ENCODE data around the gene TOMM40. TPM values are rescaled to one million over a fixed set of nuclear protein-coding genes. Genes with fewer than 3 reads are reported as not detected.
A peak's percentile ranks its signal among the peaks of the same experiment; 100 is the strongest.
"Not testable (repeated sequence)": the region's sequence is repeated elsewhere in the genome, so short reads cannot be mapped to it uniquely, and the experiment has no call there.

Gene TOMM40
- total RNA-seq, 2 donors from 2014 or later, result 38.2 to 120 TPM

DNA sequence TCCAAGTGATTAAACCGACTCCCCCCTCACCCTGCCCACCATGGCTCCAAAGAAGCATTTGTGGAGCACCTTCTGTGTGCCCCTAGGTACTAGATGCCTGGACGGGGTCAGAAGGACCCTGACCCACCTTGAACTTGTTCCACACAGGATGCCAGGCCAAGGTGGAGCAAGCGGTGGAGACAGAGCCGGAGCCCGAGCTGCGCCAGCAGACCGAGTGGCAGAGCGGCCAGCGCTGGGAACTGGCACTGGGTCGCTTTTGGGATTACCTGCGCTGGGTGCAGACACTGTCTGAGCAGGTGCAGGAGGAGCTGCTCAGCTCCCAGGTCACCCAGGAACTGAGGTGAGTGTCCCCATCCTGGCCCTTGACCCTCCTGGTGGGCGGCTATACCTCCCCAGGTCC lies 16.6 kb downstream of the TOMM40 start:
- Mint-ChIP-seq H3K9me3 (no peaks in the 10 kb centered on the region), H3K27ac (no peak overlapping the region), H3K36me3 (peaks cover 0 to 2% of the 10 kb centered on the region in 2 donors)
- DNase-seq (ENCODE audit: low spot score in 2 of 2), result no peak
- ATAC-seq, result no peak

- DNase-seq (ENCODE audit: low spot score in 2 of 2) (no peak), ATAC-seq (no peak)
- Mint-ChIP-seq H3K27ac (no peak overlapping the region), H3K9me3 (no peaks in the 10 kb centered on the region), H3K36me3 (no peaks in the 10 kb centered on the region)
These were observed 17.2 kb downstream of the TOMM40 start for GRCh38 chr19:44908074-44908835.

- no peaks in the 10 kb centered on the region for H3K9me3 Mint-ChIP-seq
These were observed 17.8 kb downstream of the TOMM40 start for GRCh38 chr19:44908836-44909261.

DNA sequence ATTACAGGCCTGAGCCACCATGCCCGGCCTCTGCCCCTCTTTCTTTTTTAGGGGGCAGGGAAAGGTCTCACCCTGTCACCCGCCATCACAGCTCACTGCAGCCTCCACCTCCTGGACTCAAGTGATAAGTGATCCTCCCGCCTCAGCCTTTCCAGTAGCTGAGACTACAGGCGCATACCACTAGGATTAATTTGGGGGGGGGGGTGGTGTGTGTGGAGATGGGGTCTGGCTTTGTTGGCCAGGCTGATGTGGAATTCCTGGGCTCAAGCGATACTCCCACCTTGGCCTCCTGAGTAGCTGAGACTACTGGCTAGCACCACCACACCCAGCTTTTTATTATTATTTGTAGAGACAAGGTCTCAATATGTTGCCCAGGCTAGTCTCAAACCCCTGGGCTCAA lies 18.7 kb downstream of the TOMM40 start:
- ATAC-seq, result no peak
- no peak for DNase-seq (ENCODE audit: low spot score in 2 of 2)
- Mint-ChIP-seq H3K9me3 (no peaks in the 10 kb centered on the region), H3K27ac (no peak overlapping the region), H3K36me3 (no peaks in the 10 kb centered on the region)

More at GRCh38 chr19:44908836-44909261, 17.8 kb downstream of the TOMM40 start:
- DNase-seq (ENCODE audit: low spot score in 2 of 2), result no peak
- H3K27ac Mint-ChIP-seq, result no peak overlapping the region
- ATAC-seq, result no peak
- no peaks in the 10 kb centered on the region for H3K36me3 Mint-ChIP-seq

DNA sequence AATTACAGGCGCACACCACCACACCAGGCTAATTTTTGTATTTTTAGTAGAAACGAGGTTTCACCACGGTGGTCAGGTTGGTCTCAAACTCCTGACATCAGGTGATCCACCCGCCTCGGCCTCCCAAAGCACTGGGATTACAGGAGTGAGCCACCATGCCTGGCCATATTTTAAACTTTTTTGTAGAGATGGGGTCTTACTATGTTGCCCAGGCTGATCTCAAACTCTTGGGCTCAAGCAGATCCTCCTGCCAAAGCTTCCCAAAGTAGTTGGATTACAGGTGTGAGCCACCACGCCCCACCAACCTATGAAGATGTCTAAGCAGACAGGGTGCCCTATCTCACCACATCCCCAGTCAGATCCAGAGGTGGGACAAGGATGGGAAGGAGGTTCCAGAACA lies 20.8 kb downstream of the TOMM40 start:
- DNase-seq (ENCODE audit: low spot score in 2 of 2); H3K9me3 Mint-ChIP-seq; H3K27ac Mint-ChIP-seq; ATAC-seq; H3K36me3 Mint-ChIP-seq: not testable (repeated sequence)

GRCh38 chr19:44912854-44913253 lies 21.8 kb downstream of the TOMM40 start:
- no peak overlapping the region for H3K27ac Mint-ChIP-seq
- ATAC-seq, result no peak
- no peak for DNase-seq (ENCODE audit: low spot score in 2 of 2)
- no peaks in the 10 kb centered on the region for H3K9me3 Mint-ChIP-seq
- H3K36me3 Mint-ChIP-seq, result no peaks in the 10 kb centered on the region

- H3K36me3 Mint-ChIP-seq; DNase-seq (ENCODE audit: low spot score in 2 of 2); ATAC-seq; H3K9me3 Mint-ChIP-seq: not testable (repeated sequence)
- peak overlapping the region; percentile 59 to 60 for H3K27ac Mint-ChIP-seq
These were observed 22.7 kb downstream of the TOMM40 start for GRCh38 chr19:44913512-44914432.

DNA sequence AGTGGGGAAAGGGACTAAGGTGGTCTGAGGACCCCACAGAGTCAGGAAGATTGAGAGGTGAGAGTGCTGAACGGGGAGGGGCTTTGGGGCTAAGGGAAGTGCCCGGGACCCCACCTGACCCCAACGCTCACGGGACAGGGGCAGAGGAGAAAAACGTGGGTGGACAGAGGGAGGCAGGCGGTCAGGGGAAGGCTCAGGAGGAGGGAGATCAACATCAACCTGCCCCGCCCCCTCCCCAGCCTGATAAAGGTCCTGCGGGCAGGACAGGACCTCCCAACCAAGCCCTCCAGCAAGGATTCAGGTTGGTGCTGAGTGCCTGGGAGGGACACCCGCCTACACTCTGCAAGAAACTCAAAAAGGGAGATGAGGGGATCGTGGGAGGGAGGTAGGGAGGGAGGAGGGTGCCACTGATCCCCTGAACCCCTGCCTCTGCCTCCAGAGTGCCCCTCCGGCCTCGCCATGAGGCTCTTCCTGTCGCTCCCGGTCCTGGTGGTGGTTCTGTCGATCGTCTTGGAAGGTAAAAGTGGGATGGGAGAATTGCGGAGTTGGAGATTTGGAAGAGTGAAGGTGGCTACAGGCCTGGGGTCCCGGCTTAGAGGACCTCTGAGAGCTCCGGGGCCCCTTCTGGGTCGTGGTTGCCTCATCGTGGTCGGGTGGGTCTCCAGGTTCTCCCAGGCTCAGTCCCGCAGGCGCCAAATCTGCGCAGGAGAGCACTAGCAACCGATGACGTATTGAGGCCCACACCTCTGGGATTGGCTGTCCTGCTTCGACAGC lies 23.6 kb downstream of the TOMM40 start, which contains the start of gene APOC1:
APOC1 (plus strand) TSS at position 176 of the 774 bp plus-strand sequence; CDS start at position 460, 284 bp downstream.
- not testable (repeated sequence) for H3K36me3 Mint-ChIP-seq, H3K9me3 Mint-ChIP-seq
- peak; percentile 99 for ATAC-seq
- peak within 1 kb of the TSS; percentile 59 to 95 for H3K27ac Mint-ChIP-seq
- peak; percentile 79 to 82 for DNase-seq (ENCODE audit: low spot score in 2 of 2)

DNA sequence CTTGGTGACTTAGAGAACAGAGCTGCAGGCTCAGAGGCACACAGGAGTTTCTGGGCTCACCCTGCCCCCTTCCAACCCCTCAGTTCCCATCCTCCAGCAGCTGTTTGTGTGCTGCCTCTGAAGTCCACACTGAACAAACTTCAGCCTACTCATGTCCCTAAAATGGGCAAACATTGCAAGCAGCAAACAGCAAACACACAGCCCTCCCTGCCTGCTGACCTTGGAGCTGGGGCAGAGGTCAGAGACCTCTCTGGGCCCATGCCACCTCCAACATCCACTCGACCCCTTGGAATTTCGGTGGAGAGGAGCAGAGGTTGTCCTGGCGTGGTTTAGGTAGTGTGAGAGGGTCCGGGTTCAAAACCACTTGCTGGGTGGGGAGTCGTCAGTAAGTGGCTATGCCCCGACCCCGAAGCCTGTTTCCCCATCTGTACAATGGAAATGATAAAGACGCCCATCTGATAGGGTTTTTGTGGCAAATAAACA lies 33.2 kb downstream of the TOMM40 start:
- Mint-ChIP-seq H3K9me3 (no peaks in the 10 kb centered on the region), H3K36me3 (no peaks in the 10 kb centered on the region), H3K27ac (no peak overlapping the region)
- DNase-seq (ENCODE audit: low spot score in 2 of 2) (no peak), ATAC-seq (no peak)

- Mint-ChIP-seq H3K36me3 (no peaks in the 10 kb centered on the region), H3K9me3 (no peaks in the 10 kb centered on the region), H3K27ac (no peak overlapping the region)
- DNase-seq (ENCODE audit: low spot score in 2 of 2), result no peak
- no peak for ATAC-seq
These were observed 34.2 kb downstream of the TOMM40 start for GRCh38 chr19:44925114-44925891.

DNA sequence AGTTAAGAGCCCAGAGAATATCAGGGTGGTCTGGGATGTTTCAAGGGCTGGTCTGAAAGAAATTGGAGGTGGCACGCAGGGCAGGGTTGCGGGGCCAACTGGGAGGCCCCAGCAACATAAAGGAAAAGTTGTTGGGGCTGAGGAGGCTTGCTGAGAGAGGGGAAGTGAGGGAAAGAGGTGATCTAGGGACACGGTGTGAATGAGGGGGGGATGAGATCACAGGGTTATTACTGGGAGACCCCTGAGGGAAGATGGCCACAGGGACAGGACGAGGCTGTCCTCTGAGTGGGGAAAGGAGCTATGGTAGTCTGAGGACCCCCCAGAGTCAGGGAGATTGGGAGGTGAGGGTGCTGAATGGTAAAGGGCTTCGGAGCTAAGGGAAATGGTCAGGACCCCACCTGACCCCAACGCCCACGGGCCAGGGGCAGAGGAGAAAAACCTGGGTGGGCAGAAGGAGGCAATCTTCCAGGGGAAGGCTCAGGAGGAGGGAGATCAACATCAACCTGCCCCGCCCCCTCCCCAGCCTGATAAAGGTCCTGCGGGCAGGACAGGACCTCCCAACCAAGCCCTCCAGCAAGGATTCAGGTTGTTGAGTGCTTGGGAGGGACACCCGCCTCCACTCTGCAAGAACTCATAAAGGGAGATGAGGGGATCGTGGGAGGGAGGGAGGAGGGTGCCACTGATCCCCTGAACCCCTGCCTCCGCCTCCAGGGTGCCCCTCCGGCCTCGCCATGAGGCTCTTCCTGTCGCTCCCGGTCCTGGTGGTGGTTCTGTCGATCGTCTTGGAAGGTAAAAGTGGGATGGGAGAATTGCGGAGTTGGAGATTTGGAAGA lies 35.4 kb downstream of the TOMM40 start:
- DNase-seq (ENCODE audit: low spot score in 2 of 2); H3K9me3 Mint-ChIP-seq; H3K36me3 Mint-ChIP-seq: not testable (repeated sequence)
- ATAC-seq, result peak in 1 of 2 donors; percentile 22
- H3K27ac Mint-ChIP-seq, result peak overlapping the region in 1 of 2 donors; percentile 29

- H3K9me3 Mint-ChIP-seq, result no peaks in the 10 kb centered on the region
- ATAC-seq, result no peak
- H3K36me3 Mint-ChIP-seq, result no peaks in the 10 kb centered on the region
- H3K27ac Mint-ChIP-seq, result no peak overlapping the region
- no peak for DNase-seq (ENCODE audit: low spot score in 2 of 2)
These were observed 36.7 kb downstream of the TOMM40 start for GRCh38 chr19:44927746-44928145.

GRCh38 chr19:44930088-44930487 lies 39.0 kb downstream of the TOMM40 start:
- ATAC-seq, result no peak
- no peaks in the 10 kb centered on the region for H3K9me3 Mint-ChIP-seq

GRCh38 chr19:44931541-44931940 lies 40.5 kb downstream of the TOMM40 start:
- no peaks in the 10 kb centered on the region for H3K36me3 Mint-ChIP-seq
- no peaks in the 10 kb centered on the region for H3K9me3 Mint-ChIP-seq
- no peak for DNase-seq (ENCODE audit: low spot score in 2 of 2)
- no peak overlapping the region for H3K27ac Mint-ChIP-seq
- ATAC-seq, result no peak

More at GRCh38 chr19:44930088-44930487, 39.0 kb downstream of the TOMM40 start:
- Mint-ChIP-seq H3K36me3 (no peaks in the 10 kb centered on the region), H3K27ac (no peak overlapping the region)
- no peak for DNase-seq (ENCODE audit: low spot score in 2 of 2)

DNA sequence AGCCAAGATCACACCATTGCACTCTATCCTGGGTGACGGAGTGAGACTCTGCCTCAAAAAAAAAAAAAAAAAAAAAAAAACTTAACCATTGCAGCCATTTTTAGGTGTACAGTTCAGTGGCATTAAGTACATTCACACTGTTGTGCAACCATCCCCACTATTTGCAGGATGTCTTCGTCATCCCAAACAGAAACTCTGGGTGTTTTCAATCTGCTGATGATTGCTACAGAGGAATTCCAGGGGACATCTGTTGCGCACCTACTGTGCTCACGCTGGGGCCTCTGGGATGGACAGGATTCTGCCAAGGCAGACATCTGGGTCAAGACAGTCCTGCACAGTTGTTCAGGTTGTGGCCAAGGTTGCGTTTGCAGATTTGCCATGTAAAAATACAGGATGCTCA lies 48.6 kb downstream of the TOMM40 start:
- no peak for ATAC-seq

More for the DNA sequence above, 48.6 kb downstream of the TOMM40 start:
- Mint-ChIP-seq H3K9me3 (no peaks in the 10 kb centered on the region), H3K27ac (no peak overlapping the region), H3K36me3 (no peaks in the 10 kb centered on the region)
- DNase-seq (ENCODE audit: low spot score in 2 of 2), result no peak
